GM21723 (cell line): ENCODE measurements around the gene CES1.
"Not testable (repeated sequence)": the region's sequence is repeated elsewhere in the genome, so short reads cannot be mapped to it uniquely, and the experiment has no call there.

Experiments used
- ATAC-seq: cut with Tn5 transposase; IDR thresholded peaks from one replicate; pipeline ENCODE4 v1.9.1; 2021; ENCODE audit warnings: mild to moderate bottlenecking, moderate library complexity; ENCODE audit not compliant: unreplicated experiment

The CES1 gene

DNA sequence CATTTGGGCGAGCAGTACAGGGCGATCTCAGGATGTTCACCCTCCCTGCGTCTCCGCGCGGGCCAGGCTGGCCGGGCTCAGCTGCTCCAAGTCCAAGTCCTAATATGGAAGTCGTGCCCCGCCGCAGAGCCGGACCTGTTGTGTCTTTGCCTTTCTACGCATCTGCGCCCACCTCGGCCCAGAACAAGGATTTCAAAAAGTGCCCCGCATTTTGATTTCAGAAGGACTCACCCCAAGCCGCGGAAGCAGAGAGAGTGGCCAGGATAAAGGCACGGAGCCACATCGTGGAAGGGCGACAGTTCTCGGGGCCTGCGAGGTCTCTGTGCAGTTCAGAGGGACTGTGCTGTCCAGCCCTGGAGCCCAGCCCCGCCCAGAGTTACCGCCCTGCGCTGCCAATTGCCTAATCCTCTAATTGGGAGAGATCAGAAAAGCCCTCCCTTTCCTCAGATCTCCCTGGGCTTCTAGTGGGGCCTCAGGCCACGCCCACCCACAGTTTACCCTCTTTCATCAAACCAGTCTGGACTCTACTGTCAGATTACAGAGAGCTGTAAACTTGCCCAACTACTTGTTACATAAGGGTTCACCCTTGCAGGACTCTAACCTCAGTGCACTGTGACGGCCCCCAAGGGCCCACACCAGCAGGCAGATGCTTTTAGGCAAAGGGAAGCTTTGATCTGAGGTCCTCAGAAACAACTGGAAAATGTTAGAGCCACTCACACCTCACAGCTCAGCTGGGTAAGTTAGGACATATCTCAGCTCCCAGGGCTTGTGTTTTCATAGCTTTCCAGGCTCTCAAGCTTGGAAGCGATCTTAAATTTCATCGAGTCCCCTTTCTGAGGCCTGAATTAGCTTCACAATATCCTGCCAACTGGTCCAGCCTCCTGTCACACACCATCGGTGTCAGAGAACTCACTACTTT lies at the start of gene CES1:
Gene CES1, minus strand, starts transcription at position 324 of the 919 bp plus-strand sequence. Its CDS starts 41 bp downstream, at position 283.
- no peak for ATAC-seq

DNA sequence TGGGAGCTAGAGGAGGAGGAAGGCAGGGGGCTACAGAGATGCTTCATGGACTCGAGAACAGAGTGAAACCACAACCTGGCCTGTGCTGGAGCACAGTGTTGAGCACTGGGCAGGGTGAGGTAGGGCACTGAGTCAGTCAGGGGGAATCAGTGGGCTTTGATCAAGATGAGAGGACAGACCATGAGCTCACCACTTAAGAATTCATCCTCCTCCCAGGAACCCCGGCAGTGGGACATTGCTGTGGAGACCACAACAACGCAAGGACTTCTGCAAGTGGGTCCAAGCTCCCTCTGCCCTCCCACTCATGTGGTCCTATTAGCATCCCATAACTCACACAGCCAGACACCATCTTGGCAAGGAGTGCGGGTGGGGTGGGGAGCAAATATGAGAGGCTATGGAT lies 44.0 kb upstream of the CES1 start:
- ATAC-seq = no peak

DNA sequence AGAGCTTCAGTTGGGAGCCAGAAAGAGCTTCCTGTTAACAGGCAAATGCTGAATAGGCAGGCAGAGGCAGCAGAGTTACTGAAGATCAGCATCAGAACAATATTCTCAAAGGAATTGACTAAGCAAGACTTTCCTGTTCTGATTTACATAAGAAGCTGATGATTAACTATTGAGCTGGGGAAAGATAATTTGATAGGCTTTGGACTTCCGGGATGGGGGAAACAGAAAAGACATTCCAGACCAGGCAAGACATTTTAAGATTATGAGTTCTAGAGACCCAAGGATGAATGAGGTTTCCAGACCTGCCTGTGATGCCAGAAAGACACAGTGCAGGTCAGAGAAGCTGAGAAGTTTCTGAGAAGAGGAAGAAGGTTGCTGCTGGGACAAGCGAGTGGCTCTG lies 42.4 kb upstream of the CES1 start, which contains the start of gene CES5A:
Gene CES5A, minus strand, starts transcription at position 101 of the 400 bp plus-strand sequence. CDS start 152 bp downstream, outside the sequence.
- no peak for ATAC-seq

GRCh38 chr16:55873122-55873521 lies 40.2 kb upstream of the CES1 start:
- no peak for ATAC-seq

DNA sequence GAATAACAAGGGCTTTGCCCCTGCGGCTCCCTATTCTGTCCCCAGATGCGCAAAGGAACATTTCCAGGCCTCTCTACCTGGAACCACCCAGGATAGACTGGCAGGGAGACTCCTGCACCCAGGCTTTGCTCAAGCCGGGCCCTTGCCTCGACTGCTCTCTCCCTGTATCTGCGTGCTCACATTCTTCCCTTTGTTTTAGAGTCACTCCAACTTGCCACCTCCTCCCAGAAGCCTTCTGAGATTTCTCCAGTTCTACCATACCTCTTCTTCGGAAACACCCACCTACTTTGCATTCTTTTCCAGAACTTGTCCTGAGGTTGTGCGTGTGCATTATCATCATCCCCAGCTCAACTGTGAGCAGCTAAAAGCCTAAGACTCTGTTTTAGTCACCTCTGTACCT lies 39.2 kb upstream of the CES1 start:
- no peak for ATAC-seq

- ATAC-seq = no peak
These were observed 38.6 kb upstream of the CES1 start for GRCh38 chr16:55871411-55872038.

DNA sequence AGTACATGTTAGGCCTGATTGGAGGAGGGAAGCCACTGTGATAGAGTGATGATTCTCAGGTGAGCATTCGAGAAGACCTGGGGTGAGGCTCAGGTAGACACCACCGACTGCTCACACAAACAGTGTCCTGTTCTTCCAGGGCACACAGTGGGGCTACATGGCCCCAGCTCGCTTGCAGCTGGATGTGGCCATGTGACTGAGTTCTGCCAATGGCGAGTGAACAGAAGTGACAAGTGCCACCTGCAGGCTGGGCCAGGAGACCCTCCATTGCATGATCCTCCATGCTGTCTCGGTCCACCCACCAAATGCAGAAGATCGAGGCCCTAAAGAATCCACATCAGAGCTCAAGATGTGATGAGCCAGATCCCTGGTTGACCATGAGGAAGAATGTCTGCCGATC lies 36.1 kb upstream of the CES1 start:
- ATAC-seq = no peak

DNA sequence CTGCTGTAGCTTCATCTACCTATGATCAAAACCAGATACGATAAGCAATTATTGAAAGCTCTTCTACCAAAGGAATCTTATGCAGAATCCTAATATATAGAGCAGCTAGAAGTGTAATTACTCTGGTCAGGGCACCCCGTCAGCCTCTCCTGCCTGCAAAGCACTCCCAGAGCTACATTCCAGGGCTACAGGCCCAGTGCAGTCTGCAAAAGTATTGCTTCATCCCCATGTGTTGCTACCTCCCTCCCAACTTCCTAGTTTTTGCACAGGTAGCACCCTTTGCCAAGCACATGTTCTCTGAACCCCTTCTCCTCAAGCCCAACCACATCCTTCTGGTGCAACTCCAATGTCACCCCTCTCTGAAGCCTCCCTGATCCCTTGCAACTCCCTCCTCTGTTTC lies 35.2 kb upstream of the CES1 start:
- ATAC-seq = no peak

GRCh38 chr16:55861288-55861687 lies 28.4 kb upstream of the CES1 start:
- no peak for ATAC-seq

DNA sequence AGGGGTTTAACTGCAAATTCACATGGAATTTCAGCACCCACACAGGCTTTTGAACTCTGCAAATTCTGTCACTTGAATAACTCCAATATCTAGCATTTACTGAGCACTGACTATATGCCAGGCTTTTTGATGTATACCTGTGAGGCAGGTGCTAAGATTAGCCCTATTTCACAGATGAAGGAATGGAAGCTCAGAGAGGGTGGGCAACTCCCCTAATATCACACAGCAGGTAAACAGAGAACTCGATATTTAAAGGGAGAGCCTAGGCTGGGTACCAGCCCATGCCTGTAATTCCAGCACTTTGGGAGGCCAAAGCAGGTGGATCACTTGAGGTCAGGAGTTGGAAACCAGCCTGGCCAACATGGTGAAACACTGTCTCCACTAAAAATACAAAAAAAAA lies 24.8 kb upstream of the CES1 start:
- ATAC-seq = not testable (repeated sequence)

DNA sequence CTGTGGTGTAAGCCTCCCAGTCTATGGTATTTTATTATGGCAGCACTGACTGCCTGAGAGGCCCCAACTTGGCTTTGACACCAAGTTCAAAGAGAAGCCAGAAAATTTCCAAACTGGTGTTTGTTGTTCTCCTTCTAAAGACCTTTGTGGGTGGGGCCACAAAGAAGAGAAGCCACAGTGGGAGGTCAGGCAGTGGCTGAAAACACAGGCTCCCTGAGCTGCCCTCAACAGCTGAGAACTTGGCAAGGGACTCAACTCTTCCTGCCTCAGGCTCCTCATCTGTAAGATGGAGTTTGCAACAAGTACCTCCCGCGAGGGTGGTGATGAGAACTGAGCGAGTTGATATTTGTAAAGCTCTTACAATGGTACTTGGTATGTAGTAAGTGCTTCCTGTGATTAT lies 24.1 kb upstream of the CES1 start:
- no peak for ATAC-seq

DNA sequence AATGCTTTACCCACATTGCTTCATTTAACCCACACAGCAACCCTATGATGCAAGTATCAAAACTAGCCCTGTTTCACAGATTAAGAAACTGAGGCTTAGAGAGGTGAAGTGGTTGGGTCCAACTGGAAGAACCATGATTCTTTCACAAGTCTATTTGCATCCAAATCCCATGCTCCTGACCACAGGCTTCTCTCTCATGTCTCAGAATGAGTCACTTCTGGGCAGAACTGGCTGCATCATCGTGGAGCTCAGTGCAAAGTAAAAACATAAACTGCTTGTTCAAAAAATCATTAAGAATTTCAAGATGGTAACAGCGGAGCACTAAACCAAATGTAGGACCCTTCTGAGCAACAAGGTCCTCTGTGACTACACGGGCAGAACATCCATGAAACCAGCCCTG lies 20.2 kb upstream of the CES1 start:
- ATAC-seq = no peak

DNA sequence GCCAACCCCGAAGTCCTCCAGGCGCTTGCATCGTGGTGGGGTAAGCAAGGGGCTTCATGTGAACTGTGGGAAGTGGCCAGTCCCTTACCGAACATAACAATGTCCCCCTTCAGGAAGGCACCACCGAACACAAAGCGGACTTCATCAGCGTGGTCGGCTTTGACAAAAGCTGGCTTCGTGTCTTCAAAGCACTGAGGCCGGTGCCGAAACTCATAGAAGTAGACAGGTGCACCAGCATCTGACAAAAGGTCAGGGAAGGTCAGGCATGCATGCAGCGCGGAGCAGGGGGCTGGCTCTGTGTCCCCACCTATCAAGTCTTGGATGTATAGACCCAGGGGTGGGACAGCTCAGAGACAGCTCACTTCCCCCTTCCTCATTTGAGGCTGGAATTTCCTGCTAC lies 16.6 kb upstream of the CES1 start:
- no peak for ATAC-seq

DNA sequence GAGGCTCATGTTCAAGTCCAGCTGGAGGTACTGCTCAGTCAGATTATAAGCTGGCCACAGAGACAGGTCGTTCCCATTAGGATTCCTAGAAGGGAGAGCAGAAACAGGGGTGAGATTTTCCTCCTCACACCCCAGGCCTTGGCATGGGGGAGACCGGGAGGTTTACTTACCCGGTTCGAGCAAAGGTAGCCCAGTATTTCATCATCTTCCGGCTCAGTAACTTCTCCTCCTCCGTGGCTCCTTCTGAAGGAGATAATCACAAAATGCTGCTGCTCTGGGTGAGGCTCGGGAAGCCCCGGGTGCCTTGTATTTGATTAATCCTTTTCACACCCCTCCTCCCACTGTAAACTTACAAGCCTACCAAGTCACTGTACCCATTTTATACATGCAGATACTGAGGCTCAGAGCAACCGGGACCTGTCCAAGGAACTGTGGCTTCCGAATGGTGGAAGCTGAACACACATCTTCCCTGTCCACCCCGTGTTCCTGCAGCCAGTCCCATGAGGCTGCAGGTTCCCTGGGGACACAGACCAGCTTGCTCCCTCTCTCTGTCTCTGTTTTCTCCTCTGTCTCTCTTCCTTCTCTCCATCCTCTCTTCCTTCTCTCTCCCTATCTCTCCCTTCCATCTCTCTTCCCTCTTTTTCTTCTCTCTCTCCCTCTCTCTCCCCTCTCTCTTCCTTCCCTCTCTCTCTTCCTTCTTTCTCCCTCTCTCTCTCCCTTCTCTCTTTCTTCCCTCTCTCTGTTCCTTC lies 13.9 kb upstream of the CES1 start:
- ATAC-seq = no peak

DNA sequence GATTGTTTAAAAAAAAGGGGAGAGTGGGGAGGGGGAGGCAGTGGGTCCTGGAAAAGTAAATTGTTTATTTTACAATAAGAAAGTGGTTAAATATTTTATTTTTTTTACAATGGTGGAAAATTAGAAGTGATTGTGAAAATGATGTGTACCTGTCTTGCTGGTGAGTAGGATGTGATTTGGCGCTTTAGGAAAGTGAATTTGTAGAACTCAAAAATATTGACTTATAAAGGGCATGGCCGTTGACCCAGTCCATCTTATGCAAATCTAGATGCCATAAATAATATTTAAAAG lies 10.2 kb upstream of the CES1 start:
- no peak for ATAC-seq

DNA sequence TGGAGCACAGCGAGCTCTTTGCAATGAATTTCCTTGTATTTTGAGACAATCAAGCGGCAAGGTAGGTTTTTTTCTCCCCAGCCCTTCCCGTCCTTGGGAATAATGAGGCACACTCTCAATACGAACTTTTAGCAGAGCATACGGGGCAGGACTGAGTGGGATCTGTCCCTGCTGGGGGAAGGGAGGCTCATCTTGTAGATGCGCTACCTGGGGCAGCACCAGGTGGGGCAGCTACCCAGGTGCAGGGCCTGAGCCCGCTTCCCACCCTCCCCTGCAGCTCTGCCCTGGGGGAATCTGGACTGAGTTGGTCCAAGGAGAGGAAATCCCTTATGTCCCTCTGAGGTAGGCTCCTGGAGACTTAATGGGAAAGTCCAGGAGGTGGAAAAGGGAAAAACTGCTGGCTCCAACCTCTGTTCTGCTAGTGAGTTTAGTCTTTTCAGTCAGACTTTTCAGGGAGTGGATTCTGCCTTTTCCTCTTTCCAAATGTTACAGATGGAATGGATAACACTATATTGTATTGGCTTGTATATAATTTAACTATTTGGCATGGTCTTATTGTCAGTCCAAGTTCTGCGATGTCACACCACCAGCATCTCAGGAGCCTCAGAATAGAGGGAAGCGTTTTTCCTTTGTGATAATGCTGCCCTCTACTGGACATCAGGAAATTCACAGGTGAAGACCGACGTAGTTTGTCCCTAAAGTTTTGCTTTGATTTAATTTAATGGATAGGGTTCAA lies 9.6 kb upstream of the CES1 start:
- ATAC-seq = peak; percentile 66

DNA sequence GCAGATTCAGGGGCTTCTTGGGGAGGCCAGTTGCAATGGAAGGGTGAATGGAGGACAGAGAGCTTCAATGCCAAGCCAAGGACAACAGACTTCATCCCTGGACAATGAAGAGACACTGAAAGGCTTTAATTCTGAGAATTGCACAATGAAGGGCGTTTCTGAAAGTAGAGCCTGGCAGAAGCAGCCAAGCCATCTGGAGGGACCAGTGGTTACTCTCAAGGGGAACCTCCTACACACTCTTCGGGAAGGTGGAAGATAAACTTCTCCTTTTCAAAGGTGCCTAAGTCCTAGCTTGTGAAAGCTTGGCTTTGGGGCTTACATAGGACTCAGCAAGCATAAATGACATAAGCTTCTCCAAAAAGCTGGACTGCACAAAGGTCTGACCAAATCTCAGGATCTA lies 6.2 kb upstream of the CES1 start:
- no peak for ATAC-seq

DNA sequence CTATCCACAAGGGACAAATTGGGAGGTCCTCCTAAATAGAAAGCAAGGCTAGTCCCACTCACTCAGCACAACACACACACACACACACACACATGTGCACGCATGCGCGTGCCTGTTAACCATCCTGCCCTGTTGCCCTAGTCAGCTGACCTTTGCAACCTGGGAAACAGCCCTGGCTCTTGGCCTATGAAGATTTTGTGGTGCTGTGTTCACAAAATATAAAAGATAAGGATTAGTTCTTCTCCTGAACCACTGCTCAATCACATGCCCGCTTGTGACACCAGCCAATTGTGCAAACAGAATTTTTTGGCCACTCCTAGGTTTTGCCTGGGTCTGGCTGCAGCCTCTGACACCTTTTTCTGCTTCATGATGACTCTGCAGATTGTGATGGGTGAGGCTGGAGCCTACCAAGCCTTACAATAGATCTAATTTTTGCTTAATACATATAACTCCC lies 3.3 kb upstream of the CES1 start:
- ATAC-seq = no peak

DNA sequence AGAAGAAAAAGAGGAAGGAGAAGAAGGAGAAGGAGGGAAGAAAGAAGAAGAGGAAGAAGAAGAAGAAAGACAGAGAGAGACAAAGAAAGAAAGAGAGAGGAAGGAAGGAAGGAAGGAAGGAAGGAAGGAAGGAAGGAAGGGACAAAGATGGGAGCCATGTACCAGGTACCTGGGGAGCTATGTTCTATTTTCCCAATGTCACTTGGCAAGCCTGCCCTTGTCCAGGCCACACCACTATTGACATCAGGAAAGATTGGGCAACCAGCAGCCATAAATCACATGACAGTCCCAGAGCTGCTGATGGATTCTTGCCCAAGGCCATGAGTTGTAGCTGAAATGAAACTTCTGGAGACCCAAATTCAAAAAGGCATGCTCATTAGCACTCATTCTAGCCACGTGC lies 2.7 kb upstream of the CES1 start:
- ATAC-seq = no peak

DNA sequence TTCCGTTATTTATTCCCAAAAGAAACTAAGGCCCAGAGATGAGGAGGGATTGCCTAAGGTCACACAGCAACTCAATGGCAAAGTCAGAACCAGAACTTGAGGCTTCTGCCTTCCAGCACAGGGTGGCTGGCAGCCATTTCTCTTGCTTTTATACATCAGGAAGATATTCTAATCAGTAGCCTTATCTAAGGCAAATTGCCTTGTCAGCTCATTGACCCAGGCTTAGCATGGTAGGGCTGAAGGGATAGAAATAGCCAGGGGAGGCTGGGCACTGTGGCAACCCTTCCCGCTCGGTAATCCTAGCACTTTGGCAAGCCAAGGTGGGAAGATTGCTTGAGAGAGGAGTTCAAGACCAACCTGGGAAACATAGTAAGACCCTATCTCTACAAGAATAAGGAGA lies 2.3 kb upstream of the CES1 start:
- ATAC-seq = not testable (repeated sequence)

DNA sequence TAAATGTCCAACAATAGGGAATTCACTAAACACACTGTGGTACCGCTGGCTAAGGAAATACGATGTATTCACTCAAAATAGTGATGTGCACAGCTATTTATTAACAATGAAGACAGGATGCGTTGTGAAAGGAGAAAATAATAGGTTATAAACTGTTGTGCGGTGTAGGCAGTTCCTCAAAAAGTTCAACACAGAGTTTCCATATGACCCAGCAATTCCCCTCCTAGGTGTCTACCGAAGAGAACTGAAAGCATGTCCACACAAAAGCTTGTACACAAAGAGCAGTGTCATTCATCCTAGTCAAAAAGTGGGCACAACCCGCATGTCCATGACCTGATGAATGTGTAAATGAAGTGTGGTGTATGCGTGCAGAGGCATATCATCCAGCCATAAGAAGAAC lies 1.2 kb upstream of the CES1 start:
- peak; percentile 80 for ATAC-seq
